Measurements from ENCODE around the gene KRTAP19-8. TPM values are rescaled to one million over a fixed set of nuclear protein-coding genes. Genes with fewer than 3 reads are reported as not detected.

Gene KRTAP19-8
- total RNA-seq = not detected in 2 replicates

DNA sequence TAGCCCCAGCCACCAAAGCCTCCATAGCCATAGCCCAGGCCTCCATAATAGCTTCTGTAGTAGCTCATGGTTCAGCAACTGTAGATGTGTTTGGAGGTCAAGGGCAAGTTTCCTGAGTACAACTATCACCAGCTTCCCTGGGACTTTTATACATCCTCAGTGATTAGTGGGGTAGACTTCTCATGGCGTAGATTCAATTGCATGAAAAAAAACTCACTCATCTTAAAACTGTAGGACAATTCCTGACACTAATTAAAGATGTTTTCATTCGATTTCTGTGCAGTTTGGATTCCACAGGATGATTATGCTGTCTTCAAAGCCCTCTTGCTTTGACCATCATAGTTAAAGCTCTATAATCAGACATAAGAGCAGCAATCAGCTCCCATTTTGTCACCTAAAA, at the start of gene KRTAP19-8:
Gene KRTAP19-8 (minus strand): TSS at position 101 of the 400 bp plus-strand sequence. CDS start 33 bp downstream, at position 68.
- no peak for DNase-seq (ENCODE audit: low read depth, low spot score)

DNA sequence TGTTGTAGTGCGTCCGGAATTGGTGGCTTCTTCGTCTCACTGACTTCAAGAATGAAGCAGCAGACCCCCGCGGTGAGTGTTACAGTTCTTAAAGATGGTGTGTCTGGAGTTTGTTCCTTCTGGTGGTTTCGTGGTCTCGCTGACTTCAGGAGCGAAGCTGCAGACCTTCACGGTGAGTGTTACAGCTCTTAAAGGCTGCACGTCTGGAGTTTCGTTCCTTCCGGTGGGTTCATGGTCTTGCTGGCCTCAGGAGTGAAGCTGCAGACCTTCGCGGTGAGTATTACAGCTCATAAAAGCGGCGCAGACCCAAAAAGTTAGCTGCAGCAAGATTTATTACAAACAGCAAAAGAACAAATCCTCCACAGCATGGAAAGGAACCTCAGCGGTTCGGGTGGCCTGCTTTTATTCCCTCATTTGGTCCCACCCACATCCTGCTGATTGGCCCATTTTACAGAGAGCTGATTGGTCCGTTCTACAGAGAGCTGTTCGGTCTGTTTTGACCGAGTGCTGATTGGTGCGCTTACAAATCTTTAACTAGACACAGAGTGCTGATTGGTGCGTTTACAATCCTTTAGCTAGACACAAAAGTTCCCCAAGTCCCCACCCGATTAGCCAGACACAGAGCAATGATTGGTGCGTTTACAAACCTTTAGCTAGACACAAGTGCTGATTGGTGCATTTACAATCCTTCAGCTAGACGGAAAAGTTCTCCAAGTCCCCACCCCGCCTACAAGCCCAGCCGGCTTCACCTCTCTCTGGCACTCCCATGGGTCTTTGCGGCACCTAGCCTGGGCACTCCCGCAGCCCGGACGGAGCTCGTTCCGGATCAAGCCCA, 49.6 kb upstream of the KRTAP19-8 start:
- DNase-seq (ENCODE audit: low read depth, low spot score) = no peak

DNA sequence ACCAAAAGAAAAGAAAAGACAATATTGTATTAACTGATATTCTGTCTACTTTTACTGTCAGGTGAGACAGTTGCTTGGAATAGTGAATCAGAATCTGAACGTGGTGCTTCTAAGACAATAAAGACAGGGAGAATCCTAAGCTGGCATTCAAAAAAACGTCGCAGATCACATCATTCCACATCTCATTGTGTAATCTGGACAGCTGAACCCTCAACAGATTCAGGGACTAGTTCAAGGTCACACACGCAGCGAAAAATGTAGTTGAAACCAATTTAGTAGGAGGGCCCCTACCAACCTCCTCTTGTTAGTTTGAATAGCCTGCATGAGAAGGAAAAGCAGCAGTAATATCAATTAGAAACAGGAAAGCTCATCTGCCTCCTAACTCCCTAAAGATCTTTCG, 46.4 kb upstream of the KRTAP19-8 start:
- no peak for DNase-seq (ENCODE audit: low read depth, low spot score)

- DNase-seq (ENCODE audit: low read depth, low spot score) = no peak
Measured at GRCh38 chr21:31078796-31079195, 40.5 kb upstream of the KRTAP19-8 start.

DNA sequence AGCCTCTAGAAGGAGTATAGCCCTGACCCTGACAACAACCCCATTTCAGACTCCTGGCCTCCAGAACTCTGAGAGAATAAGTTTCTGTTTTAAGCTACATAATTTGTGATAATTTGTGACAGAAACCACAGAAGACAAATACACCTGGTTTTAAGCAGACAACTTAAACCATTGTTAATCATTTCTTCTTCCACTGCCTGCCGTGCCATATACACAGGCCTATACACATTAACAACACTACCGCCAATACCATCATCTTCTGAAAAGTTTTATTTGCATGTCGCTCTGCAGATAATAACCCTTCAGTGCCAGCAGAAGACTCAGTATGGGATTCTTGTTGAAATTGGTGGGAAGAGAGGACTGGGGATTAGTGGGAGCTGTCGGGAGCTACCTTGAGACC, 39.9 kb upstream of the KRTAP19-8 start:
- no peak for DNase-seq (ENCODE audit: low read depth, low spot score)

DNA sequence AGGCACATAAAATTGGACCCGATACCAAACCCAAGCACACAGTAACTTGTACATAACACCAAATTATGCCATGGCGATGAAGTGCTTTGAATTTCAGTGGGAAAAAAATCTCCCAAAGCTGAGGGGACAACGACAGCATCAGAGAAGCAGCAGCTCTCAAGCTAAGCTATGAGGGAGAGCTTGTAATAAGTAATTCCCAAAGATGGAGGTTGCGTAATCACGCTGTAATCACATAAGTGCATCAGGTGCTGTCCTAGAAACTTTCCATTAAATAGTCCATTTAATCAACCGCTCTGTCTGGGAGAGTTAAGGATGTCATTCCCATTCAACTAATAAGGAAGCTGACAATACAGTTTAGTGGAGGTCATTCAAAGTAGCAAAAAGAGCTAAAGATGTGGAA, 37.6 kb upstream of the KRTAP19-8 start:
- no peak for DNase-seq (ENCODE audit: low read depth, low spot score)

DNA sequence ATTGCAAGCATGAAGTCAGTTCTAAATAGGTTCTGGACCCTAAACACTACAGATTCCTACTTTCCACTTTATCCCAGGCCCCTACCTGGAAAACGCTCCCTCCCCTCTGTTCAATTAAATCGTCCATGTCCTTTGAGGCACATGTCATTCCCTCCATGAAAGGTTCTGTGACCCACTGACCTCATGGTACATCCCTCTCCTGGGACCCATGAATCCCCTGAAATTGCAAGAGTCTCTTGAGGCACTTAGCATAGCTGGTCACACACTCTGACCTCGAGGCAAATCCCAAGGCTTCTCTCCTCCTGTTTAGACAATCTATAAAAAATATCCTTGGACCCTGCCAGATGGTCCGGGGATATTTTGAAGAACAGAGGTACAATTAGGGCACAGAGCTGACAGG, 34.3 kb upstream of the KRTAP19-8 start:
- no peak for DNase-seq (ENCODE audit: low read depth, low spot score)

GRCh38 chr21:31064803-31065202, 26.5 kb upstream of the KRTAP19-8 start:
- no peak for DNase-seq (ENCODE audit: low read depth, low spot score)

- no peak for DNase-seq (ENCODE audit: low read depth, low spot score)
Measured at GRCh38 chr21:31052489-31053142, 14.3 kb upstream of the KRTAP19-8 start.

DNA sequence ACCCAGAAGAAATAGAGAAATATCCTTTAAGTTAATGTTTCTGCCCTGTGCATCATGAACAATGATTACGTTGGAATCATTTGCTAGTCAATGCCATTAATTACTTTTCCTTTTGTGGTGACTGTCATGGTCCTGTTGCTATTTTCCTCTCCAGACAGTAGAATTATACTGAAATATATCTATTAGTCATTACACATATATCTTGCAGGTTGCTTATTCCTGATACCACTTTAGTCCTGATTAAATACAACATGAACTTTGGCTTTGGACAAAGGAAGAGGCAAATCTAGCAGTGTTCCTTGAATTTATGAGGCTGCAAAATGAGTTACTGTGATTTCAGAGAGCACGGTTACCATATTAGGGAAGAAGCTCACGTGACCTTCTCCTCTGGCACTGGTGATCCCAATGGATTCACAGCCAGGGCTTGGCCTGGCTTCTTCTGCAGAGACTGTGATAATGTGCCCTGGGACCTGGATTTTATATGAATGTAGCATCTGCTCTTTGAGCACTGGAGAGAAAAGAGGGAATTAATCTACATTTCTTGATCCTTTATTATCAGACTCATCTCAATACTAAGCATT, 12.4 kb upstream of the KRTAP19-8 start:
- DNase-seq (ENCODE audit: low read depth, low spot score) = no peak

DNA sequence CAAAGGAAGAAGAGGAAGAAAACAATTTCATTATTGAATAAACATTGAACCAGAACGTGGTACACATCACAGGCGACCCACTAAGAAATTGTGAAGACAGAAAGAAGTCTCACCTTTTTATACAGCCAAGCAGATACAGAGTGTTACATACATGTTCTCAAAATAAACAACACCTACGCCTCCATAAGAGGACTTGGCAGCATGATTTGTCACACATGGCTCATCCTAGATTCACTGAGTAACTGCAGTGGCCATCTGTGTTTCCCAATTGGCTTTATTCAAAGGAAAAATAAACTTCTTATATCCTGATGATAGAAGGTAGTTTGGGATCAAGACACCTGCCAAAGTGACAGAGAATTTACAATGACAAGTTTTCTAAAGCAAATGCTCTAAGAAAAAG, 7.6 kb upstream of the KRTAP19-8 start:
- DNase-seq (ENCODE audit: low read depth, low spot score) = no peak

GRCh38 chr21:31043471-31043870, 5.2 kb upstream of the KRTAP19-8 start:
- DNase-seq (ENCODE audit: low read depth, low spot score) = no peak

- no peak for DNase-seq (ENCODE audit: low read depth, low spot score)
Measured at GRCh38 chr21:31042080-31042464, 3.8 kb upstream of the KRTAP19-8 start.

DNA sequence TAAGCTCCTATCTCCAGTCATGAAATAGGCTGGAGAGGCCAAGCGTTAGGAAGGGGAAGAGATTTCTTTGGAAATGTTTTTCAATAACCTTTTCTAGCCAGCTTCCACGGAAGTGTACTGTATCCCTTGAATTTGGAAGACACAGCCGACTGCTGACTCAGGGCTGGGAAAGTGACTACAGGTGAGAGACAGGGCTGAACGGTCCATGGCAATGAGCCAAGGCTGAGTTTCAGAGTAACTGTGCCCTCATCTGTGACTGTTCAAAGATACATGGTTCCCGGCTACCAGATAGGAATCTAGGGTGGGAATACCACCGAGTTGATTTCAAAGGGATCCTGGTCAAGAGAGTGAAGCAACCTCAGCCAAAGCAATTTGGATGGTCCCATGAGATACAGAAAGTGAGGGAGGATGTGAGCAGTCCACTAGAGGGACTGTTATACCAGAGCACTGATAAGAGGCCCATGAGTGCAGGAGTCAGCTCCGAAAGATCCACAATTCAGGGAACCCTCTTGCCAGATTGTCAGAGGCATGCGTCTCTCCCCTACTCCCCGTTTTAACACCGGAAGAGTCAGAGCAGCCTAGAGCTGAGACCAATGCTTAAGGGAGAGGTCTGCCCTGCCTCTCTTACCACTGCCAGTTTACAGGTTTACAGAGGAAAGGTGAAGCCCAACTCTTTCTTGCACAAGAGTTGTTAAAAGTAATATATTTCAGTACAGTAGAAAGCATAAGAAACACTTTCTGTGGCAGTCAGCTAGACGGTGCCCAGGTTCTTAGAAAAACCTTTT, 3.2 kb upstream of the KRTAP19-8 start:
- no peak for DNase-seq (ENCODE audit: low read depth, low spot score)

DNA sequence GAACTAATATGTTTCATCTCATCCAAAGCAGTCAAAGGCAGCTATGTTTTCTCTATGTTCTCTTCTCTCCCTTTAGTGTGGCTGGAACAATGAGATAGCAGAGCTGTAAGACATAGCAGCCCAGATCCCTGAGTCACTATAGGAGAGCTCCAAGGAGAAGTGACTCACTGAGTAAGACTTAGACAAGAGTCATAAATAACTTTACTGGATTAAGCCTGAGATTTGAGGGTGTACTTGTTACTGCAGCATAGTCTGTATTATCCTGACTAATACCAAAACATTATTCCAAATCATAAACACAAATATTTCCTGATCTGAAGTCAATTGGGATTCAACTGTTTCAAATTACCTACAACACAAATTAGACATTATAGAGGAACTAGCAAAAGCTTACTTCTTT, 3.9 kb downstream of the KRTAP19-8 start:
- DNase-seq (ENCODE audit: low read depth, low spot score) = no peak

DNA sequence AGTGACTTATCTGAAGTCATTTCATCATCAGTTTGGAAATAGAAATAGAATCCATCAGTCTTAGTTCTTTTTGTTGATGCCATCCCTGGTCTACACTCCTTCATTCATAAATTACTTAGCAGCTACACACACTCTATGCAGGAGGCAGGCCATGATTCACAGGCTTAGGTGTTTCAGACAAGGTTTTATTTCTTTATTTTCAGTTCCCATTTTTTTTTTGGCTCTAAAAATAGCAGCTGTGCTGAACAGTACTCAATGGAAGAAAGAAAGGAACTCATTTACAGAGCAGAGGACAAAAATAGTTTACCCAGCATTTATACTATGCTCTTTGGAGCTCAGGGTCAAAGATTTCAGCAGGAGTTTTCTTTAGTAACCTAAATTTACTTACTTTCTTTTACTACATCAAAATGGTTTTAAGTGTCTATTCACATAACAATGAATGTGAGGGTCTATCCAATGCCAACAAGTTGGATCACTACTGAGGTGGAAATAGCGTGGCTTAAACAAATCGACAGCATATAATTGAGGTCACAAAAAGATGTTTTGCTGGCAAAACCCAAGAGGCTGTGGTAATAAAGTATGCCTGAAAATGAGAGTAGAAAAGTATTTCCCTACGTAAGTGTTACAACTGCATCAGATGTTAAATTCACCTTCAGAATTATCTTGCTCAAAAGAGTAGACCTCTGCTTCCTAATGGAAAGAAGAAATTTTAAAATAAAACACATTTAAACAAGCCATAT, 7.7 kb downstream of the KRTAP19-8 start:
- no peak for DNase-seq (ENCODE audit: low read depth, low spot score)

DNA sequence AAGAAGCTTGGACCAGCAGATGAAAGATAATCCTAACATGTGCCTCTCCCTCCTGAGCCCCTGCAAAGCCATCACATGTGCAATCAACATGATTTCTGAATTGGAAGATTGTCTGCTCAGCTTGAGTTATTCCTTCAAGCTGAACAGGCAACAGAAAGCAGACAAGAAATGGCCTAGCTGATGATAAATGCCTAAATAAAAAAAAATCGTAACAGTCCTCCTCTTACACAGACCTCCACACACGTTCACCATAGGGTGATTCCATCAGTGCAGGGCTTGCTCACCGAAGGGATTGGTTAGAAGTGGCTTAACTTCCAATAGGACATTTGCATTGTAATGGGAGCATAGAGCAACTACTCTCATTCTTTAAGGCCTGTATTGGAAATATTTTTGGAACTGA, 14.6 kb downstream of the KRTAP19-8 start:
- no peak for DNase-seq (ENCODE audit: low read depth, low spot score)

DNA sequence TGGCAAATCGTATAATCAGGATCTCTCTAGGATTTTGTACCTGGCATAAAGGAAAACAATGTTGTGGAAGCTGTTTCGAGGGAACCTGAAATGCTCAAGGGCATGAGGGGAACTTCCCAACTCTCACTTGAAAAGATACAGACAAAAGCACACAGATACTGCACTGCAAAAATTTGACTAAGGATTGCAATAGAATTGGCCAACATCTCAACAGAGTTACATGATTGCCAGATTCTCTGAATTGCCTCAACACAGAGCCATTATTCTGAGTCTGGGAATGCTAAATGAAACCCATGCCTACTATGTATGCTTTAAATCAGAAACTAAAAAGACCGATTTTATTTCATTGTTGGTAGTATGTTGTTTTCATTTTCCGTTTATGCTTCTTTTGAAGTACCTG, 16.0 kb downstream of the KRTAP19-8 start:
- no peak for DNase-seq (ENCODE audit: low read depth, low spot score)

- no peak for DNase-seq (ENCODE audit: low read depth, low spot score)
Measured at GRCh38 chr21:31018232-31018631, 20.0 kb downstream of the KRTAP19-8 start.

DNA sequence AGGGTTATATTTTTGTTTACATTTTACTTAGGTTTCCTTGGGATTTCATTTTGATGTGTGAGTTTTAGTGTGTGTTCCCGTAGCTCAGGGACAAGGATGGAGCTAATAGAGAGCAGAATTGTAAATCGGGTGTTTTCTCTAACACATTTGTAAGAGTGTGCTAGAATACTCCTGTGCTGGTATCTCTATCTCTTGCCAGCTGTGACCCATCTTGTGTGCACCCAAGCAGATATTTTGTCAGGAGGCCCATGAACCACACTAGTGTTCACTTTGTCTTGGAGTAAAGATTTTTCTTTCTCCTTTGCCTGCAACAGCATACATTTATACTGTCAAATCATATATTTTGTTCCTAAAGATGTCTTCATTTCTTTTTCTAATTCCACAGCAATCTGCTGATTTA, 23.4 kb downstream of the KRTAP19-8 start:
- DNase-seq (ENCODE audit: low read depth, low spot score) = no peak

All from pulmonary artery endothelial cell (primary cell).